Measurements from ENCODE around the gene FAM219A.

DNA sequence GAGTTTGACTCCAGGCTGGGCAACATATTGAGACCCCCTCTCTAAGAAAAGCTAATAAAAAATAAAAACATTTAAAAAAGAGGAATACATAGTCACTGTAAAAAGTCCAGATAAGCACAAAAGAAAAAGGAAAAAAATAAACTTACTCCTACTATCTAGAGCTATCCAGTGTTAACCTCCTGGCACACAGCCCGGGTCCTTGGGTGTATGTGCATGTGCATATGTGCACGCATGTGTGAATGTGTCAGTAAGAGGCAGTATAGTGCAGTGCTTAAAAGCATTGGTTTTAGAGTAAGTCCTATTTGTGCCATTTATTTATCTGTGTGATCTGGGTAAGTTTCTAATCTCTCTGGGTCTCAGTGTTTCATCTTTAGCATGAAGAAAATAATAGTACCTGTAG lies 26.7 kb downstream of the FAM219A start:
- no peak for TF ChIP-seq CTCF (IDR thresholded peaks at IDR 0.05)
- no peak for TF ChIP-seq POLR2A (IDR thresholded peaks at IDR 0.05)

All from esophagus squamous epithelium (tissue), 4 donors.